SKM-1 treated with dmso at 0.1 percent for 144 hours (cell line): Measurements from ENCODE around the gene GPD1L.
"Not testable (repeated sequence)": the region's sequence is repeated elsewhere in the genome, so short reads cannot be mapped to it uniquely, and the experiment has no call there.

Experiments used
- DNase-seq: peaks from one replicate; lab custom pipeline; 2025; ENCODE audit not compliant: unreplicated experiment; lab: John Stamatoyannopoulos, UW

Gene GPD1L

DNA sequence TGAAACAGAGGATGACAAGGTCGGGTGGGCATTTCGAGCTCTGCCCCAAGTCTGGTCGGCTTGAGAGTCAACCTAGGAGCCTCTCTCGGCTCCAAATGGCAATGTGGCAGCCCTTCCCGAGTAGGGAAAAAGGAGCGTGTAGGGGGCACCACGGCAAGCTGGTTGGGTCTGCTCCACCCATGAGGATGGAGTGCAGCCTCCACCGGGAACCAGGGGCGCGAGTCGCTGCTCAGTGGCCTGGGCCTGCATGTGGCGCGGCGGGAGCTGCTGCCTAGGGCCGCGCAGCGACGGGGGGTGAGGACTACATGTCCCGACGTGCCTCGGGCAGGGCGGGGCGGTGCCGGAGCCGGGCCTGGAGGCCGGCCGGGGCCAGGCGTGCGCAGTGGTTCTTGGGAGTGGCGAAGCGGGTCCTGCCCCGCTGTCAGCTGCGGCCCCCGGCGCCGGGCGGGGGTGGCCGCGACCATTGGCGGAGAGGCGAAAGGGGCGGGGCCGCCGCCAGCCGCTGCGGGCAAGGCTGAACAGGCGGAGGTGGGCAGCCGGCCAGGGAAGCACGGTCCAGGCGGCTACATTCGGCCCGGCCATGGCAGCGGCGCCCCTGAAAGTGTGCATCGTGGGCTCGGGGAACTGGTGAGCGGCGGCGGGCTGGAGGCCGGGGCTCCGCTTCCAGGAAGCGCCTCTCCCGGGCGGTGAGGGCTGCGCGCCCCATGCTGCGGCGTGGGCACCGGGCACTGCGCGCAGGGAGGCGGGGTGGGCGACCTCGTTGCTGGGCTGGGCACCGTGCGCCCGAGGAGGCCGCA, at the start of gene GPD1L:
Gene GPD1L, plus strand, starts transcription at position 489 of the 797 bp plus-strand sequence. Its CDS starts 92 bp downstream, at position 581.
- peak; percentile 94 for DNase-seq

DNA sequence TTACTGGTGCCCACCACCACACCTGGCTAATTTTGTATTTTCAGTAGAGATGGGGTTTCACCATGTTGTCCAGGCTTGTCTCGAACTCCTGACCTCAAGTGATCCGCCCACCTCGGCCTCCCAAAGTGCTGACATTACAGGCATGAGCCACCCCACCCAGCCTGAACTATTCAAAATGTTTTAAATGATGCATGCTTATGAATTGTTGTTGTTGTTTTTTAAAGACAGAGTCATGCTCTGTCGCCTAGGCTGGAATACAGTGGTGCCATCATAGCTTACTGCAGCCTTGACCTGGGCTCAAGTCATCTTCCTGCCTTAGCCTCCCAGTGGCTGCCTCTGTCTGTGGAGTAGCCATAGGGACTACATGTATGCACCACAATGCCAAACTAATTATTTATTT, 48.0 kb upstream of the GPD1L start:
- DNase-seq = not testable (repeated sequence)

DNA sequence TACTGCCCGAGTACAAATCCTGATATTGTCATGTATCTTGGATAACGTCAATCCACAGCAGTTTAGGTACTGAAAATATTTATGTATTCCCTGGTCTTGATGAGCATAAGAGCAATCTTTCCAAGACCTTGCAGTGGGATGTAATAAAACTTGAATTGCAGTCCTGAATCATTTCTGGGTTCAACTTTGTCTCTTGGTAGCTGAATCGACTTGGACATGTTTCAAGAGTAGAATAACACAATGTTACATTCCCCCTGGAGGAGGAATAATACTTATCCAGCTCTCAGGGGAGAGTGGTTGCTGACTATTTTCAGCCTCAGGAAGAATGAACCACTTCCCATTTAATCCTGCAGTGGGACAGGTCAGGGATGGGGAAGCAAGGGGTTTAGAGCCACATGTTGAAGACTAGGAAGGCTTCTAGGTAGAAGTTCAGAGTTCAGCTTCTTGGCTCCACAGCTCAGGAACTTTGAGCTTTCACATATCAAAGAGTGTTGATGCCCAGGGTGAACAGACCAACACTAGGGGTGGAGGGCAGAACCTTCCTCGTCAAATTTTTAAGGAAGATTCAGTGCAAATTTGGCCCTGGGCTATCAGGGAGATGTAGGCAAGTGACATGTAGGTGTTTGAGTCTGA, 43.4 kb upstream of the GPD1L start:
- no peak for DNase-seq

DNA sequence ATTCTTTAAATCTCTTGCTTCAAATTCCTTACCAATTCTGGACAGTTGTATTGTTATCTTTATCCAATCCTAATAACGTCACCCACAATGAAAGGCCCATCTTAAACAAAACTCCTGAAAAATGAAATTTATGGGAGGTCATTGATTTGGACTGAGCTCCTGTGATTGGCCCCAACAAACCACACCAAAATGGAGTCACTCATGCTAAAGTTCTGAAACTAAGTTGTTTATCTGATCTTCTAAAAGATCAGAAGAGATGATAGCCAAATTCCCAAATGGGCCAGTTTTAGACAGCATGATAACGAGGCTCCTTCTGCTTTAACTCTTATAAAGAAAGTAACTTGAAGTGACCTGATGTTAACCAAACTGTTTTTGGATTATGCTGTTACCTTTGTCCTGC, 39.7 kb upstream of the GPD1L start:
- DNase-seq = no peak

DNA sequence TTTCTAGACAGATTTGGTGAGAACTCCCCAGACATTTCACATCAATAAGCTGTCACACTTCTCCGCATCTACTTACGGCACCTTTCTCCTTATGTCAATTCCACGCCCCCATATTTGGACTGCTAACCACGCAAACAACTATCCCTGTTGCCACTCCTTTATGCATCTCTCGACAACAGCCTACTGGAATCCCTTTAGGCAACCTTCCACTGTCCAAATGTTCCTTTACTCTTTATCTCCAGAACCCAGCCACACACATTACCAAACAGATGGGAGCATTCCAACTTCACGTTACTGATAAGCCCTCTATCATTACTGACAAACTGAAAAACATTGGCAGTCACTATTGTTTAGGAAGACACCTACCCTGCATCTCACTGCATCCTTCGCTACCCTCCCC, 32.2 kb upstream of the GPD1L start:
- not testable (repeated sequence) for DNase-seq

DNA sequence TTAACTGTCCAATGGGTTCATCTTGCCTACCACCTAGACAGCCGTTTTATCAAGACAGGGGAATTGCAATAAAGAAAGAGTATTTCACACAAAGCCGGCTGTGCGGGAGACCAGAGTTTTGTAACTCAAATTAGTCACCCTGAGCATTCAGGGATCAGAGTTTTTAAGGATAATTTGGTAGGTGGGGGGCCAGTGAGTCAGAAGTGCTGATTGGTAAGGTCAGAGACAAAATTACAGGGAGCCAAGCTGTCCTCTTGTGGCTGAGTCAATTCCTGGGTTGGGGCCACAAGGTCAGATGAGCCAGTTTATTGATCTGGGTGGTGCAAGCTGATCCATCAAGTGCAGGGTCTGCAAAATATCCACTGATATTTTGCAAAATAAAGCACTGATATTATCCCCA, 29.9 kb upstream of the GPD1L start:
- no peak for DNase-seq

DNA sequence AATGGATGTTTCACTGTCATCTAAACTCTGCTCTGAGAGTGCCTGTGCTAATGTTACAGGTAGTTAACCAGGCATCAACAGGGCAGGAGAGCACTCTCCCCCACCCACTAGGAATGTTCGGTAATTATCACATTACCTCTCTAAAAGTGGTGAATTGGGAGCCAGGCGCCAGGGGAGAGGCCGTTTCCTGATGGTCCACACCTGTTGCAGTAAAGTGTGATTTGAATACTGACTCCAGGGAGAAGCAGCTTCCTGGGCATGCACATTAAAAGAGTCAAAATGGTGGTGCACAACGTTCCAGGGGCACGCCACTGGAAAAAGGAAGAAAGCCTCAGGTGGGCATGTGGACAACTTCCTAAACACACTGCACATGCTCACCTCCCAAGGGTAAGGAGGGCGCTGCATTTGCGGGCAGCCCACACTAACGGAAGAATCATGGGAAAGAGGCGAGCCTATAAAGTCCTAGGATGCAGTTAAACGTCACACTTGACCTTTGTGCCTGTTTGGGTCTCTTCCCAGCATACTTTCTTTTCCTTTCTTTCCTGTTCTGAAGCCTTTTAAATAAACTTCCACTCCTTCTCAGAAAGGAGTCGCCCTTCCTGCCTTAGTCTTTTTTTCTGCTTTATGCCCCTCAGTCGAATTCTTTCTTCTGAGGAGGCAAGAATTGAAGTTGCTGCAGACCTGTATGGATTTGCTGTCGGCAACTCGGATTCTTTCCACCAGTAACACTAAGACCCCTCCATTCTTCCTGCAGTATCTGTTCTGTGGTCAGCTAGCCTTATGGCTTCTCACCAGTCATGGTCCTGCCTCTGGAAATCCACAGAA, 28.9 kb upstream of the GPD1L start:
- DNase-seq = no peak

DNA sequence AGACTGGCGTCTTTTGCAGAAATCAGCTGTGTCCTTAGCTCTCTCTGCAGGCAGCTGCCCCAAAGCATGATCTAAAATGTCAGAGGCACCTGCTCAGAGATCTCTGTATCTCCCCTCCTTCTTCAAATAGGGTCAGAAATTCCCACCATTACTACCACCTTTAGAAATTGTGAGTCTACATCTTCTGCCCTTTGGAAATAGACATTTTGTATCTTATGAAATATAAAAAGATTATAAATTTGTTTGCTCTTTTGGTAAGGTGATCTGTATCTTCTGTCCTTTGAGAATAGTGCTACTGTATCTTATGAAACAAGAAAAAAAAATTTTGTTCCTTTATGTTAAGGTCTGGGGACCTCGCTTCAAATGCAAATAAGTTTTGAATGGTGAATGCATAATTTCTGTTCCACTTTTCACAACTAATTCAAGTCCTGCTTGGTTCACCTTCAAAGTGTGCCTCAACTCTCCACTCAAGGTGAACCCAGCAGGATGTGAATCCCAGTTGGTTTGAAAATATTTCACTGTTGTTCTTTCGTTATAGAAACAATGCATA, 28.3 kb upstream of the GPD1L start:
- DNase-seq = no peak

DNA sequence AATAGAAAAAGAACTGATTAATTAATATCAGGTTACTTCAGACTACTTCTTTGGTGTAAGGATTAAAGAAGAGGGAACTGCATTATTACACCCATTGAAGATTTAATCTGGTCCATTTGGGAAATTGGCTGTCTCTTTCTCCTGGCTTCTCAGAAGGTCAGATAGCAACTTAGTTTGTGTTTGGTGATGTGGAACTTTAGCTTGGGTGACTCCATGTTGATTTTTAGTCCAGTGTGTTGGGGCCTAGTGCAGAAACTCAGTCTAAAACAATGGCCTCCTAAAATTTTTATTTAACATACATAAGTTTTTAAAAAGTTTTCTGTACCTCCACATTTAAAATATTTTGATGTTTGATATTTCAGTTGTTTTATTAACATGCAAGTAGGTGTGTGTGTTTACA, 27.6 kb upstream of the GPD1L start:
- no peak for DNase-seq

DNA sequence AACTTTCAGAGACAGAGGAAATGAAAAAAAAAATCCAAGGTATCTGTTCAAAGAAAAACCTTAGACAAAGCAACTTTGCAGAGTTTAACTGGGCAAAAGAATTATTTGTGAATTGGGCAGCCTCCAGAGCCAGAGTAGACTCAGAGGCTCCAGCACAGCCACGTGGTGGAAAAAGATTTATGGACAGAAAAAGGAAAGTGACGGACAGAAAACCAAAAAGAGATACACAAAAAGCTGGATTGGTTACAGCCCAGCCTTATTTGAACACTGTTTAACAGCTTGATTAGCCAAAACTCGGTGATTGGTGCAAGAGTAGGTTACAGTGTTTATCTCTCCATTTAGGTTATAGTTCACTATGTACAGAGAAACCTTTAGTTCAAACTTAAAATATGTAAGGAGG, 23.7 kb upstream of the GPD1L start:
- no peak for DNase-seq

DNA sequence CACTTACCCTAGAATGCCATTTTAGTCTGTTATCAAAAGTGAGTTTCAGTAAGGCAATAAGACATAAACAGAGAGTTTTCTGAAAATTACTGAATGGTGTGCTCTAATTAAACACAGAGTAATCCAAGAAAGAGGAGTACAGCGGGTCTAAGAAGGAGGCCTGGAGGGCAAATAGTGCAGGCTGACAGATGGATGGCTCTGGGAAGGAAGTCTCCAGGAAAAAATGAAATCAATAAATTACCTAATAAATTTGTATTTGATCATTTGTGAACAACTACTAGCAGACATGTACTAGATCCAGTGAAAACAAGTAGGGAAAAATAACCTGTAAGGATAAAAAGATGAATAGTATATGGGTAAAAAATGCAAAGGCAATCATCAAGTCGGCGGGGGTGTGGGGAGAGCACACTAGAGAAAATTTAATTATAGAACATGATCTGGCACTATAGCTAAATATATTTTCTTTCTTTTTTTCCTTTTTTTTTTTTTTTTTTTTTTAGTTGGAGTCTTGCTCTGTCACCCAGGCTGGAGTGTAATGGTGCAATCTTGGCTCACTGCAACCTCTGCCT, 22.6 kb upstream of the GPD1L start:
- no peak for DNase-seq

DNA sequence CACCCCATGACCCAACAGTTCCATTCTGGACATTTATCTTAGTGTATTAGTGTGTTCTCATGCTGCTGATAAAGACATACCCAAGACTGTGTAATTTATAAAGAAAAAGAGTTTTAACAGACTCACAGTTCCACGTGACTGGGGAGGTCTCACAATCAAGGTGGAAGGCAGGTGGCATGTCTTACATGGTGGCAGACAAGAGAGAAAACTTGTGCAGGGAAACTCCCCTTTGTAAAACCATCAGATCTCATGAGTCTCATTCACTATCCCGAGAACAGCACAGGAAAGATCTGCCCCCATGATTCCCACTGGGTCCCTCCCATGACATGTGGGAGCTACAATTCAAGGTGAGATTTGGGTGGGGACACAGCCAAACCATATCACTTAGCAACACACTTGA, 21.6 kb upstream of the GPD1L start:
- no peak for DNase-seq

DNA sequence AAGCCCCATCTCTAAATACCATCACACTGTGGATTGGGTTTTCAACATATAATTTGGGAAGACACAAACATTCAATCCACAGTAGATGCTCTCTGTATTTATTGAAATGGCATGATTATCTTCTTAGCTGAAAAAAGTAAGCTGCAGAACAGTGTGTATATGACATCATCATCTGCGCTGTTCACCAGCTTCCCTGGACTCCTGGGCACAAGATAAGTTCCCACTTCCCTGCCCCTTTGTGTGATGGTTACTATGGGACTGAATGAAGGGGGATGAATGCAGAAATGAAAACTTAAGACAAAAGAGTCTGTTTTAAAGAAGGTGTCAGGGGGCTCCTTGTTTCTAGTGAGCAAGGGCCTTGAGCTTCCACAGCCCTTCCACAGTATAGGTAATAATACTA, 20.0 kb upstream of the GPD1L start:
- DNase-seq = no peak

DNA sequence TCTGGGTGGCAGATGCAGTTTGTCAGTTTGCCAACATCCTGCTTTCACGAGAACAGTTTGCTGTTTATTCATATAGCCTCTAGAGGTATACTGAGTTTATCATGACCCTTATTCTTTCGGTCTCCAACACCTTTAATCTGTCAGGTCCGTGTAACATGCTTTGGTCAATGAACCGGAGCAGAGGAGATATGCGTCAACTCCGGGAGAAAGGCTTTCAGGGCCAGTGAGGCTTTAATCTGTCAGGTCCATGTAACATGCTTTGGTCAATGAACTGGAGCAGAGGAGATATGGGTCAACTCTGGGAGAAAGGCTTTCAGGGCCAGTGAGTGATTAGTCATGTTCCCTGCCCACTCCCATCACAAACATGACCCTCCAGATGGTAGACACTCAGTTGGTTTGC, 16.9 kb upstream of the GPD1L start:
- DNase-seq = no peak

DNA sequence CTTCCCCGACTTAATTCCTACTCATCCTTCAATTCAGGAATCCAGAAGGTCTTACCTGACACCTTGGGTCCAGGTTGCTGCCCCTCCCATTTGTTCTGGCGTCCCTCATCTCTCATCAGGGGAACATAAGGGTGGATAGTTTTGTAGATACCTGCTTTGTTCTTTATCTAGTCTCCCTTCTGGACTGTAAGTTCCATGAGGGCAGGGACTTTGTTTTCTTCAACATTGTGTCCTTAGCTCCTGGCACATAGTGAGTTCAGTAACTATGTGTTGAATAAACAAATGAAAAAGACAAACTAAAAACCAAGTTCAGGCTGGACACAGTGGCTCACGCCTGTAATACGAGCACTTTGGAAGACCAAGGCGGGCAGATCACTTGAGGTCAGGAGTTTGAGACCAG, 13.2 kb upstream of the GPD1L start:
- DNase-seq = no peak

DNA sequence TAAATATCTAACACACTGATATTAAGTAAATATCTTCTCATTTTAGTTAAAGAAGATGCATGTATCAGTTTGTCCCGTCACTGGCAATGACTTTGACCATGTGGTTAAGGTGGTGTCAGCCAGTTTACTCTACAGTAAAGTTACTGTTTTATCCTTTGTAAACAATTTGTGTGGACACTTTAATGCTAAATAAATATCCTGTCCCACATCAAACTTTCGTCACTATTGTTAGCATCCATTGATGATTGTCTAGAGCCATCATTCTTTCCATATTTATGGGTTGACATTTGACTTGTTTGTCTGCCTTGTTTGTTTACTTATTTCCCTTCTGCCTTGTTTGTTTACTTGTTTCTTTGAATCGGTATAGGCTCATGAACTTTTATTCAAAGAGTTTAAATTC, 11.0 kb upstream of the GPD1L start:
- DNase-seq = no peak

DNA sequence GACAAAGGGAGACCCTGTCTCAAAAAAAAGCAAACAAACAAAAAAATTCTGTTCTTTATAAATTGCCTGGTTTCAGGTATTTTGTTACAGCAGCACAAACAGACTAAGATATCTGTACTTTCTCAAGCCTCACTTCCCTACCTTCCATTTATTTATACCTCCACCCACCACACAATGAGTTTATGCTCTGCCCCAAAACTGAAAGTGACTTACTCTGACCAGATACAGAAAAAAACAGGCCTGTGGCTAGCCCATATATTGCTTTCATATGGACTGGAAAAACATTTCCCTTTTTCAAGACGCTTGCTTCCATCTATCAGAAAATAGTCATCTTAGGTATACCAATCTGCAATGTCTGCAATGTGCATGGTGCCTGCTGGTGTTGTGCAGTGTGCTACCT, 8.7 kb upstream of the GPD1L start:
- DNase-seq = no peak

DNA sequence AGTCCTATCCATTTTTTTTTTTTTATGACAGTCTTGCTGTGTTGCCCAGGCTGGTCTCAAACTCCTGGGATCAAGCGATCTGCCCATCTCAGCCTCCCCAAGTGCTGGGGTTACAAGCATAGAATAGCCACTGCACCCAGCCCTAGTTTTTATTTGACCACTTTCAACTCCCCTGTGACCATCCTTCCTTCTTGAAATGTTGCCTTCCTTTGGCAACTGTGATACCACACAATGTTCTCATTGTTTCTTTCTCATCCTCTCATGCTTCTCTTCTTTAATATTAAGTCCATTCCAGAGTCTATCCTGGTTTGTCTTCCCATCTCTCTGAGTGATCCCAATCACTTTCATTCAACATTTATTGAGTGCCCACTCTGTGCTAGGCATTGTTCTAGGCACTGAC, 7.9 kb upstream of the GPD1L start:
- no peak for DNase-seq

DNA sequence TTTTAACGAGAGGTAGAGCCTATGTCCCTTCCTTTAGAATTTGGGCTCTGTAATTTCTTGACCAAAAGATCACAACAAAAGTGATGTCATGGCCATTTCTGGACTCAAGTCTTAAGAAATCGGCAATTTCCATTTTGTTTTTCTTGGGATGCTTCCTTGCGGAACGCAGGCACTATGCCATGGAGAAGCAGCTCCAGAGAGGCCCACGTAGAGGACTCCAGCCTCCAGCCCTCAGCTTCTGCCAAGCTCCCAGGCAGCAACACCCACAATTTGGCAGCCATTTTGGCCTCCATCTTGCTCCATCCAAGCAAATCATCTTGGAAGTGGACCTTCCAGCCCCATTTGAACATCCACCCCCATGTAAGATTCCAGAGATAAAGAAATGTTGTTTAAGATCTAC, 6.0 kb upstream of the GPD1L start:
- DNase-seq = no peak

DNA sequence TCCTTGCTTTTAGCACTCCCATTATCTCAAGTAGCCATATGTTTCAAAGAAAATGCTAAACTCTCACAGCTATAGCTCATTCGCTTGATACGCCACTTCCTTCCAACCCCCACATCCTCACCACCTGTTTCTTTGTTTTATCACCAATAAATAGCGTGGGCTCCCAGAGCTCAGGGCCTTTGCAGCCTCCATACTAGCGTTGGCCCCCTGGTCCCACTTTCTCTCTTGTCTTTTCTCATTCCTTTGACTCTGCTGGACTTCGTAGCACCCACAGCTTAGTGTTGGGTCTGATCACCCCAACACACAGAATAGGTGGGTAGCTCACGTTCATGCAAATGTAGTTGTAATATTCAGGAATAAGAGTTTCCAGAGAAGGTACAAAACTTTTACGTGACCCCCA, 4.1 kb upstream of the GPD1L start:
- DNase-seq = no peak

DNA sequence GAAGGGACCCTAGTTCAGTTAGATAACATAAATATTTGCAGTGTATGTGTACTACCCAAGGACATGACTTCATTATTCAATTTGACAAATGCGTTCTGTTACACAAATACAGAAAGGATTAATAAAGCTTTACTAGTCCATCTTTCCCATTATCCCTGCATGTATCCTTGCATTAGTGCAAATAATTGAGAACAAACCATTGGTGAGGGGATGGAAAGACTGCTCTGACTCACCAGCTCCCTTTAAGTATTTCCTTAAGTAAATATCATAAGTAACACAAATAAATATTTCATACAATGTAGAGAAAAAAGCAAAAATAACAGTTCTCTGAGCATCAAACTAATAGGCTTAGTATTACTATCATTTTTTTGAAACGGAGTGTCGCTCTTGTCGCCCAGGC, 1.9 kb upstream of the GPD1L start:
- DNase-seq = no peak
